GM12874 (cell line): ENCODE data around the gene ZSWIM2.
A peak's percentile ranks its signal among the peaks of the same experiment; 100 is the strongest.

ENCODE experiments used
- TF ChIP-seq, protein P1 (sequence below): IDR thresholded peaks from 2 replicates; pipeline ENCODE4 v1.5.1; 2011; ENCODE audit warnings: low read depth, mild to moderate bottlenecking, control low read depth, low read length, moderate library complexity; ENCODE audit not compliant: insufficient read depth

ZSWIM2 gene

DNA sequence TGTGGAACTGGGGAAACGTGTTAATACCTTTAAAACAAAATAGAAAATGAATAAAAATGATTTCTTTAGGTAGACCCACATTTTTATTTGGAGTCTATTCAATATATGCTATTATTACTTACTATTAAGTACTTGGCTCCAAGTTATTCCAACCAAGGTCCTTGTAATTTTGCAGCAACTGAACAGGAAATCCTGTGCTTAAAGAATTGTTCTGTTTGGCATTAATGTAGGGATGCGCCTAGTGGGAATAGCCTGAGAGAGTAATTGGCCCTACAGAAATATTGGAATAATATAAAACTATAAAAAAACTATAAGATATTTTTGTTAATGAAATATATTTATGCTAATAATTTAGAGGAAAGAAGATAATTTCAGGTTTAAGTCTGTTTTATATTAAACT lies 22.9 kb upstream of the ZSWIM2 start:
- TF ChIP-seq, protein P1, sequence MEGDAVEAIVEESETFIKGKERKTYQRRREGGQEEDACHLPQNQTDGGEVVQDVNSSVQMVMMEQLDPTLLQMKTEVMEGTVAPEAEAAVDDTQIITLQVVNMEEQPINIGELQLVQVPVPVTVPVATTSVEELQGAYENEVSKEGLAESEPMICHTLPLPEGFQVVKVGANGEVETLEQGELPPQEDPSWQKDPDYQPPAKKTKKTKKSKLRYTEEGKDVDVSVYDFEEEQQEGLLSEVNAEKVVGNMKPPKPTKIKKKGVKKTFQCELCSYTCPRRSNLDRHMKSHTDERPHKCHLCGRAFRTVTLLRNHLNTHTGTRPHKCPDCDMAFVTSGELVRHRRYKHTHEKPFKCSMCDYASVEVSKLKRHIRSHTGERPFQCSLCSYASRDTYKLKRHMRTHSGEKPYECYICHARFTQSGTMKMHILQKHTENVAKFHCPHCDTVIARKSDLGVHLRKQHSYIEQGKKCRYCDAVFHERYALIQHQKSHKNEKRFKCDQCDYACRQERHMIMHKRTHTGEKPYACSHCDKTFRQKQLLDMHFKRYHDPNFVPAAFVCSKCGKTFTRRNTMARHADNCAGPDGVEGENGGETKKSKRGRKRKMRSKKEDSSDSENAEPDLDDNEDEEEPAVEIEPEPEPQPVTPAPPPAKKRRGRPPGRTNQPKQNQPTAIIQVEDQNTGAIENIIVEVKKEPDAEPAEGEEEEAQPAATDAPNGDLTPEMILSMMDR: no peak

- TF ChIP-seq, protein P1: no peak
Measured at GRCh38 chr2:186868344-186868743, 19.4 kb upstream of the ZSWIM2 start.

- TF ChIP-seq, protein P1: 0 out of 2 replicates have a peak, but pooled peaks have one; percentile 16
Measured at GRCh38 chr2:186862869-186863709, 14.1 kb upstream of the ZSWIM2 start.

DNA sequence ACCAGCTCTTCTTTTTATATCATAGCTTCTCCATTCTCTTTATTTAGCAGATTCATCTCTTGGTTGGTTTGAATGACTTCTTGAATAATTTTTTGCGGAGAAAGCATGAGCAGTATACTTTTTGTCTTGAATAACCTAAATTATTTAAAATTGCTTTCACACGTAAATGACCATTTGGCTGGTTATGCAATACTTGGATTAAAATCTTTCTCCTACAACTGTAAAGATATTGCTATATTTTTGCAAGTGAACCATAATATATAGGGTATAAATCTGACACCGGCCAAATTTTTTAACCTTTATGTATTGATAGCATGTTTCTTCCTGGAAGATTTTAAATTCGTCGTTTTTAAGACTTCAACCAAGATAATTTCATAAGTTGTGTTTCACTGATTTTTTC lies 6.2 kb upstream of the ZSWIM2 start:
- TF ChIP-seq, protein P1: no peak

DNA sequence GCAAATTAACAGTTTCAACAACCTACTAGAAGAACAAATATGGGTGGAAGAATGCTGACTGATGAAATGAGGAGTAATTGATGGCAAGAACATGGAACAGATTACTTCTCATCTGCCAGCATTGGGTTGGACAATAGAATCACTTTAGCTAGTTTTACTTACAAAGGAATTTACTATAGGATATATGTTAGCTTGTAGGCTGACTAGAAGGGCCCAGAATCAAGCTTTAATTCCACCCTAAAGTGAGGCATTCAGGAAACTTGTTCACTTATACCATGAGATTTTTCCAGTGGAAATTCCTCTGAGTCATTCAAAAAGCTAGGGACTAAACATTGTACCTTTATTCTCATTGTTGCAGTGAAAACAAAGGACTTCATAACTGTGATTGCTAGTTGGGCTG lies 5.0 kb upstream of the ZSWIM2 start:
- TF ChIP-seq, protein P1: no peak

DNA sequence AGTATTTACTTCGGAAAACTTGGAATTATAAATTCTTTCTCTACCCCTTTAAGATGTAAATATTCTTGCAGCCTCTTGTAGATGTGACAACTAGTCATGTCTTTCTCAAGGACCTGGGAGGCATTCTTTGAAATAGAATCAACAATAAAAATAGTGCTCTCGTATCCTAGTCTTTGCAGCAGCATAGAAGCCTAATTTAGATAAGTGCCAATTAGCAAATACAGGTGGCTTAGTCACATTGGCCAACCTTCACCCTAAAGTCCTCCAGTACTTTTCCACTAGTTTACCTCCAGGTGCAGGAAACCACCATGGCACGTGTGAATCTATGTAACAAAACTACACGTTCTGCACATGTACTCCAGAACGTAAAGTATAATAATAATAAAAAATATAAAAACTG lies 3.5 kb upstream of the ZSWIM2 start:
- TF ChIP-seq, protein P1: no peak

- TF ChIP-seq, protein P1: no peak
Measured at GRCh38 chr2:186842373-186842772, 6.6 kb downstream of the ZSWIM2 start.
